ENCODE measurements around the gene HLA-DQB1.
"Not testable (repeated sequence)": the region's sequence is repeated elsewhere in the genome, so short reads cannot be mapped to it uniquely, and the experiment has no call there.

Gene HLA-DQB1

GRCh38 chr6:32629793-32630192, 36.7 kb downstream of the HLA-DQB1 start:
- in situ Hi-C loops (cut with MboI; ENCODE audit: low sequenced_read_pairs), result not testable (repeated sequence)

GRCh38 chr6:32627831-32628230, 38.6 kb downstream of the HLA-DQB1 start:
- in situ Hi-C loops (cut with MboI; ENCODE audit: low sequenced_read_pairs), result no loop called here

- in situ Hi-C loops (cut with MboI; ENCODE audit: low sequenced_read_pairs), result no loop called here
These were observed 39.2 kb downstream of the HLA-DQB1 start for GRCh38 chr6:32627249-32627648.

GRCh38 chr6:32625137-32625536, 41.3 kb downstream of the HLA-DQB1 start:
- in situ Hi-C loops (cut with MboI; ENCODE audit: low sequenced_read_pairs), result no loop called here

- in situ Hi-C loops (cut with MboI; ENCODE audit: low sequenced_read_pairs), result no loop called here
These were observed 41.9 kb downstream of the HLA-DQB1 start for GRCh38 chr6:32624565-32624964.

GRCh38 chr6:32623693-32624092, 42.8 kb downstream of the HLA-DQB1 start:
- in situ Hi-C loops (cut with MboI; ENCODE audit: low sequenced_read_pairs), result no loop called here

GRCh38 chr6:32622545-32623401, 43.7 kb downstream of the HLA-DQB1 start:
- in situ Hi-C loops (cut with MboI; ENCODE audit: low sequenced_read_pairs), result no loop called here

- in situ Hi-C loops (cut with MboI; ENCODE audit: low sequenced_read_pairs), result no loop called here
These were observed 45.1 kb downstream of the HLA-DQB1 start for GRCh38 chr6:32621372-32621771.

- in situ Hi-C loops (cut with MboI; ENCODE audit: low sequenced_read_pairs), result no loop called here
These were observed 48.7 kb downstream of the HLA-DQB1 start for GRCh38 chr6:32617751-32618150.

- in situ Hi-C loops (cut with MboI; ENCODE audit: low sequenced_read_pairs), result no loop called here
These were observed 50.4 kb downstream of the HLA-DQB1 start for GRCh38 chr6:32615885-32616532.

- in situ Hi-C loops (cut with MboI; ENCODE audit: low sequenced_read_pairs), result no loop called here
These were observed 51.9 kb downstream of the HLA-DQB1 start for GRCh38 chr6:32614366-32615081.

- in situ Hi-C loops (cut with MboI; ENCODE audit: low sequenced_read_pairs), result no loop called here
These were observed 53.0 kb downstream of the HLA-DQB1 start for GRCh38 chr6:32613475-32613874.

GRCh38 chr6:32610682-32611296, 55.7 kb downstream of the HLA-DQB1 start:
- in situ Hi-C loops (cut with MboI; ENCODE audit: low sequenced_read_pairs), result no loop called here

- in situ Hi-C loops (cut with MboI; ENCODE audit: low sequenced_read_pairs), result no loop called here
These were observed 56.5 kb downstream of the HLA-DQB1 start for GRCh38 chr6:32609731-32610640.

All from HL-60/S4 treated with phorbol 12-myristate 13-acetate at 8.2 ng/mL for 4 days and 3 days (cell line).